CD14-positive monocyte (primary cell): ENCODE data around the gene FUCA2. TPM values are rescaled to one million over a fixed set of nuclear protein-coding genes. Genes with fewer than 3 reads are reported as not detected.
"Not testable (repeated sequence)": the region's sequence is repeated elsewhere in the genome, so short reads cannot be mapped to it uniquely, and the experiment has no call there.

Source experiments
- DNase-seq, 3 donors: peaks; one replicate each; pipeline ENCODE4 v3.0.0-alpha.2; 2011 to 2022
- H2AFZ ChIP-seq: 2 replicates; pipeline ENCODE4 v1.6.0; 2012; ENCODE audit warnings: mild to moderate bottlenecking, low read depth, low read length, inconsistent platforms; ENCODE audit not compliant: insufficient read depth, poor library complexity, severe bottlenecking
- H3K27ac ChIP-seq, 2 donors: 1 replicate in 1 of 2; 2 replicates in 1 of 2; pipeline ENCODE4 v1.5.1; 2012 to 2013; ENCODE audit warnings: low read length in 2 of 2, control low read depth in 1 of 2, inconsistent platforms in 1 of 2, low read depth in 1 of 2, mild to moderate bottlenecking in 1 of 2
- H3K27me3 ChIP-seq, 2 donors: one replicate each; pipeline versions ENCODE4 v1.6.0 to v1.6.1; 2011 to 2013; ENCODE audit warnings: low read length in 2 of 2; ENCODE audit not compliant: control insufficient read depth in 2 of 2, insufficient read depth in 2 of 2
- H3K36me3 ChIP-seq, 2 donors: replicated peaks in 1 of 2; 1 replicate in 1 of 2; 2 replicates in 1 of 2; pipeline versions ENCODE4 v1.5.1 to v1.6.1; 2012 to 2013; ENCODE audit warnings: low read length in 2 of 2, control low read depth in 1 of 2, inconsistent platforms in 1 of 2, mild to moderate bottlenecking in 1 of 2; ENCODE audit not compliant: insufficient read depth in 2 of 2, control insufficient read depth in 1 of 2
- H3K4me1 ChIP-seq, 2 donors: 1 replicate in 1 of 2; 2 replicates in 1 of 2; pipeline versions ENCODE4 v1.5.1 to v1.6.1; 2012 to 2013; ENCODE audit warnings: low read length in 2 of 2, control low read depth in 1 of 2, inconsistent platforms in 1 of 2, mild to moderate bottlenecking in 1 of 2, moderate library complexity in 1 of 2; ENCODE audit not compliant: insufficient read depth in 2 of 2, control insufficient read depth in 1 of 2
- H3K4me2 ChIP-seq: replicated peaks from 2 replicates; pipeline ENCODE3; 2012; ENCODE audit warnings: low read length, moderate library complexity, mild to moderate bottlenecking; ENCODE audit not compliant: poor library complexity, severe bottlenecking; ENCODE audit errors: extremely low read depth
- H3K4me3 ChIP-seq, 3 experiments: fragments of 200-600 bp in 1 of 3; sonication (generic) in 1 of 3; replicated peaks in 1 of 3; 1 replicate in 2 of 3; 2 replicates in 1 of 3; pipeline ENCODE4 v1.5.1; 2011 to 2013; ENCODE audit warnings: low read length in 3 of 3, mild to moderate bottlenecking in 3 of 3, control low read depth in 2 of 3, low read depth in 2 of 3, inconsistent platforms in 1 of 3, moderate library complexity in 1 of 3
- H3K79me2 ChIP-seq: 2 replicates; pipeline ENCODE4 v1.6.0; 2012; ENCODE audit warnings: mild to moderate bottlenecking, control low read depth, inconsistent platforms, low read length, moderate library complexity; ENCODE audit not compliant: insufficient read depth
- H3K9ac ChIP-seq: 2 replicates; pipeline ENCODE4 v1.6.0; 2017; ENCODE audit warnings: low read length, mild to moderate bottlenecking; ENCODE audit not compliant: insufficient read depth, poor library complexity, severe bottlenecking
- H3K9me3 ChIP-seq, 2 donors: replicated peaks in 1 of 2; 1 replicate in 1 of 2; 2 replicates in 1 of 2; pipeline versions ENCODE4 v1.5.1 to v1.6.1; 2012 to 2013; ENCODE audit warnings: low read length in 2 of 2, control low read depth in 1 of 2; ENCODE audit not compliant: control insufficient read depth in 1 of 2, insufficient read depth in 1 of 2
- H4K20me1 ChIP-seq: 2 replicates; pipeline ENCODE4 v1.6.0; 2012; ENCODE audit warnings: mild to moderate bottlenecking, low read length, control low read depth, moderate library complexity; ENCODE audit not compliant: insufficient read depth
- H3K27ac Mint-ChIP-seq, 7 donors: one replicate each; pipeline ENCODE4 v1.8.0; 2020; ENCODE audit warnings: mild to moderate bottlenecking in 7 of 7, mixed read lengths in 7 of 7, moderate library complexity in 6 of 7, inconsistent platforms in 2 of 7
- H3K27me3 Mint-ChIP-seq, 3 donors: one replicate each; pipeline ENCODE4 v1.8.0; 2021 to 2022; ENCODE audit warnings: low read depth in 3 of 3, mild to moderate bottlenecking in 3 of 3, mixed read lengths in 3 of 3, moderate library complexity in 3 of 3, inconsistent platforms in 1 of 3
- H3K36me3 Mint-ChIP-seq, 2 donors: one replicate each; pipeline ENCODE4 v1.8.0; 2020; ENCODE audit warnings: mixed read lengths in 2 of 2, inconsistent platforms in 1 of 2, mild to moderate bottlenecking in 1 of 2
- H3K4me1 Mint-ChIP-seq: one replicate; pipeline ENCODE4 v1.8.0; 2020; ENCODE audit warnings: mild to moderate bottlenecking, mixed read lengths
- H3K4me3 Mint-ChIP-seq, 2 donors: one replicate each; pipeline ENCODE4 v1.8.0; 2020; ENCODE audit warnings: mild to moderate bottlenecking in 2 of 2, mixed read lengths in 2 of 2, moderate library complexity in 1 of 2
- H3K9me3 Mint-ChIP-seq, 7 donors: one replicate each; pipeline ENCODE4 v1.8.0; 2020 to 2022; ENCODE audit warnings: mixed read lengths in 7 of 7, mild to moderate bottlenecking in 6 of 7, moderate library complexity in 6 of 7, inconsistent platforms in 2 of 7
- CTCF ChIP-seq: fragments of 200-600 bp; IDR thresholded peaks from one replicate; pipeline ENCODE4 v1.8.0; 2022; ENCODE audit warnings: antibody characterized with exemption, mild to moderate bottlenecking
- WGBS: methylation state at CpG from one replicate; pipeline ENCODE4 v1.1.5; 2013; ENCODE audit warnings: missing lambda C conversion rate; ENCODE audit not compliant: insufficient coverage; 5-methylcytosine and 5-hydroxymethylcytosine counted together
- intact Hi-C, 2 donors: fragments of 100-400 bp; cut with micrococcal nuclease; formaldehyde crosslinking; loops; one replicate each; pipeline versions ENCODE4 v1.15.0 to v1.15.1; 2023
- polyA plus RNA-seq, 3 donors: library from polyadenylated mRNA; depleted of rRNA in 1 of 3; unstranded in 2 of 3; stranded (reverse) in 1 of 3; fragments of 300-500 nt in 2 of 3; fragments of >200 nt in 1 of 3; fragmentation: Illumina TruSeq in 2 of 3; gene quantifications; 1 replicate in 2 of 3; 2 replicates in 1 of 3; pipeline ENCODE4 v1.2.3, GENCODE V29; 2012 to 2021

FUCA2 gene
- polyA plus RNA-seq, 3 donors = 35.7 to 93.5 (median 83.7) TPM

DNA sequence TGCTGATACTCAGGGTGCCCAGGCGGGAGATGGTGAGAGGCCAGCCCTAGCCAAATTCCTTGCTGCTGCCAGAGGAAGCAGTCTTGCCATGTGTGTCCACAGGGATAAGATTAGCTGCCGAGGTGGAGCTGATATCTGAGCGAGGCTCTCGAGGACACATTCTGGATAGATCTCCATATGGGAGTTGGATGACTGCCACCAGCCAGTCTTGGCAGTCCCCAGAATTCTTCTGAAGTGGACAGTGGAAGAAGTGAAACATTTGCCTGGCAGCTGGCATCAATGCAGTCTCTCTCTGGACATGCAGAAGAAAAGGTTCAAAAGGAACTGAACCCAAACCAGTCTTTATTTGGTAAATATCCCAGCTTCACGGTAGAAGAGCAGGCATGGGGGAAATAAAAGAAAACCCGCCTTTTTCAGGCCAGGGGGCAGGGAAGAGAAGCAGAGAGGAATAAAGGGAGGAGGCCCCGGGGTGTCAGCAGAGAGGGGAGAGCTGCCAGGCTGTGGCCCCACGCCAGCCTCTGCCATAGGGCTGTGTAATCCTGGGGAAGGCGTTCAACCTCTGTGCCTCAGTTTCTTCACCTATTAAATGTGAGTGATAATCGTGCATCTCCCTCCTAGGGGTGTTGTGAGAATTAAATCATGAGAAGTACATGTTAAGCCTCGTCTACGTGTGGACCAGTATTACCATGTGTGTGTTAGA is 3.7 kb upstream of the FUCA2 start:
- H3K4me3 Mint-ChIP-seq = no peak overlapping the region
- intact Hi-C loops = loop anchor here in 1 of 2 donors (10.0 kb wide), 1 partner anchor 60 kb away; the partner anchor contains the start of genes ADAT2 and PEX3
- Histone ChIP-seq H3K36me3 (no peaks in the 10 kb centered on the region), H4K20me1 (no peaks in the 10 kb centered on the region), H3K4me3 (no peak overlapping the region), H3K27ac (no peak overlapping the region), H3K9ac (no peak overlapping the region), H2AFZ (no peak overlapping the region), H3K9me3 (no peaks in the 10 kb centered on the region), H3K4me2 (no peak overlapping the region), H3K27me3 (no peaks in the 10 kb centered on the region), H3K79me2 (peaks cover 23% of the 10 kb centered on the region), H3K4me1 (peaks cover 28 to 32% of the 10 kb centered on the region in 2 donors)
- TF ChIP-seq CTCF = no peak
- H3K27me3 Mint-ChIP-seq = peaks cover 0 to 4% (median 2%) of the 10 kb centered on the region in 3 donors
- WGBS = 89% methylated on average over 9 of the region's 12 CpGs
- H3K27ac Mint-ChIP-seq = peak overlapping the region in 1 of 7 donors; percentile 69
- peaks cover 0 to 5% (median 2%) of the 10 kb centered on the region in 7 donors for H3K9me3 Mint-ChIP-seq
- peaks cover 33% of the 10 kb centered on the region for H3K4me1 Mint-ChIP-seq
- H3K36me3 Mint-ChIP-seq = peaks cover 0 to 2% of the 10 kb centered on the region in 2 donors
- DNase-seq = no peak

- no peak overlapping the region for H3K9ac ChIP-seq
Measured at GRCh38 chr6:143513410-143513809, 1.9 kb upstream of the FUCA2 start.

DNA sequence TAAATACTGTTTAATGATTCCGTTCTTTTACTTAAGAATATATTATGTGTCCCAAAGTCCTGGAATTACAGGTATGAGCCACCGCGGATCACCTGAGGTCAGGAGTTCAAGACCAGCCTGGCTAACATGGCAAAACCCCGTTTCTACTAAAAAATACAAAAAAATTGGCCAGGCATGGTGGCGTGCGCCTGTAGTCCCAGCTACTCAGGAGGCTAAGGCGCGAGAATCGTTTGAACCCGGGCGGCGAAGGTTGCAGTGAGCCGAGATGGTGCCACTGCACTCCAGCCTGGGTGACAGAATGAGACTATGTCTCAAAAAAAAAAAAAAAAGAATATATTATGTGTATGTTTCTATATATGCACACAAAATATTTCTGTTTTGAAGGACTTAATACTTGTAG is 1.2 kb downstream of the FUCA2 start:
- H3K4me1 Mint-ChIP-seq = peaks cover 34% of the 10 kb centered on the region
- Histone ChIP-seq H3K4me3 (peak overlapping the region in 1 of 3 experiments; percentile 90), H3K79me2 (peaks cover 58% of the 10 kb centered on the region), H3K4me1 (peaks cover 19 to 26% of the 10 kb centered on the region in 2 donors), H3K9ac (peak overlapping the region; percentile 88), H3K27ac (peak overlapping the region in 1 of 2 donors; percentile 93), H4K20me1 (peaks cover 25% of the 10 kb centered on the region), H3K36me3 (peaks cover 24 to 26% of the 10 kb centered on the region in 2 donors), H3K4me2 (peak overlapping the region; percentile 84)
- not testable (repeated sequence) for H3K9me3 Mint-ChIP-seq, H3K9me3 ChIP-seq, H3K27me3 ChIP-seq, DNase-seq, H2AFZ ChIP-seq, H3K27me3 Mint-ChIP-seq
- WGBS = 95% methylated on average over 11 of the region's 13 CpGs
- peak overlapping the region in 1 of 2 donors; percentile 95 for H3K4me3 Mint-ChIP-seq
- peak overlapping the region in 1 of 7 donors; percentile 30 for H3K27ac Mint-ChIP-seq
- H3K36me3 Mint-ChIP-seq = peaks cover 22 to 30% of the 10 kb centered on the region in 2 donors
- intact Hi-C loops = loop anchor here in 1 of 2 donors (10.0 kb wide), 1 partner anchor 56 kb away; the partner anchor contains the start of genes ADAT2 and PEX3

More at GRCh38 chr6:143513410-143513809, 1.9 kb upstream of the FUCA2 start:
- Mint-ChIP-seq H3K27ac (peak overlapping the region in 1 of 7 donors; percentile 28), H3K4me1 (peaks cover 45% of the 10 kb centered on the region), H3K36me3 (peaks cover 0 to under 1% of the 10 kb centered on the region in 2 donors), H3K4me3 (no peak overlapping the region), H3K9me3 (peaks cover 0 to 4% (median 2%) of the 10 kb centered on the region in 7 donors), H3K27me3 (peaks cover 0 to 4% (median 0%) of the 10 kb centered on the region in 3 donors)
- Histone ChIP-seq H3K4me3 (no peak overlapping the region), H3K9me3 (no peaks in the 10 kb centered on the region), H3K27me3 (no peaks in the 10 kb centered on the region), H3K27ac (no peak overlapping the region), H3K4me1 (peaks cover 33 to 42% of the 10 kb centered on the region in 2 donors), H3K79me2 (peaks cover 41% of the 10 kb centered on the region), H3K36me3 (no peaks in the 10 kb centered on the region), H2AFZ (no peak overlapping the region), H3K4me2 (no peak overlapping the region), H4K20me1 (peaks cover 9% of the 10 kb centered on the region)
- intact Hi-C loops = loop anchor here in 1 of 2 donors (10.0 kb wide), 1 partner anchor 59 kb away; the partner anchor contains the start of genes ADAT2 and PEX3
- TF ChIP-seq CTCF = peak; percentile 67
- peak in 1 of 3 donors; percentile 17 for DNase-seq
- WGBS = 66% methylated on average over 2 of the region's 4 CpGs
